HG03558 (cell line): ENCODE measurements around the gene ADCK2.
"Not testable (repeated sequence)": the region's sequence is repeated elsewhere in the genome, so short reads cannot be mapped to it uniquely, and the experiment has no call there.

Experiments used
- ATAC-seq: cut with Tn5 transposase; IDR thresholded peaks from one replicate; pipeline ENCODE4 v1.9.1; 2021; ENCODE audit warnings: moderate number of reproducible peaks; ENCODE audit not compliant: unreplicated experiment; ENCODE audit errors: extremely low read depth

ADCK2 gene, protein sequence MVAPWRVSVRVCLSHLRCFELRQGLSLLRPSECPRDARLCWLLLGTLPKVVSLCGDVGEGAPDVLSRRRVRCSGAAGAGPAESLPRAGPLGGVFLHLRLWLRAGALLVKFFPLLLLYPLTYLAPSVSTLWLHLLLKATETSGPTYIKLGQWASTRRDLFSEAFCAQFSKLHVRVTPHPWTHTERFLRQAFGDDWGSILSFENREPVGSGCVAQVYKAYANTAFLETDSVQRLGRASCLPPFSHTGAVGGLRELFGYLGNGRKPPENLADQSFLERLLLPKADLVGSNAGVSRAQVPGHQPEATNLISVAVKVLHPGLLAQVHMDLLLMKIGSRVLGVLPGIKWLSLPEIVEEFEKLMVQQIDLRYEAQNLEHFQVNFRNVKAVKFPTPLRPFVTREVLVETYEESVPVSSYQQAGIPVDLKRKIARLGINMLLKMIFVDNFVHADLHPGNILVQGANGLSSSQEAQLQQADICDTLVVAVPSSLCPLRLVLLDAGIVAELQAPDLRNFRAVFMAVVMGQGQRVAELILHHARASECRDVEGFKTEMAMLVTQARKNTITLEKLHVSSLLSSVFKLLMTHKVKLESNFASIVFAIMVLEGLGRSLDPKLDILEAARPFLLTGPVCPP

GRCh38 chr7:140672382-140673062 is at the start of gene ADCK2:
TSS of gene ADCK2 (plus strand) at chr7:140672945. CDS start at chr7:140673331, 386 bp downstream.
- no peak for ATAC-seq

- ATAC-seq, result no peak
These were observed 48.8 kb upstream of the ADCK2 start for GRCh38 chr7:140623980-140624379.

DNA sequence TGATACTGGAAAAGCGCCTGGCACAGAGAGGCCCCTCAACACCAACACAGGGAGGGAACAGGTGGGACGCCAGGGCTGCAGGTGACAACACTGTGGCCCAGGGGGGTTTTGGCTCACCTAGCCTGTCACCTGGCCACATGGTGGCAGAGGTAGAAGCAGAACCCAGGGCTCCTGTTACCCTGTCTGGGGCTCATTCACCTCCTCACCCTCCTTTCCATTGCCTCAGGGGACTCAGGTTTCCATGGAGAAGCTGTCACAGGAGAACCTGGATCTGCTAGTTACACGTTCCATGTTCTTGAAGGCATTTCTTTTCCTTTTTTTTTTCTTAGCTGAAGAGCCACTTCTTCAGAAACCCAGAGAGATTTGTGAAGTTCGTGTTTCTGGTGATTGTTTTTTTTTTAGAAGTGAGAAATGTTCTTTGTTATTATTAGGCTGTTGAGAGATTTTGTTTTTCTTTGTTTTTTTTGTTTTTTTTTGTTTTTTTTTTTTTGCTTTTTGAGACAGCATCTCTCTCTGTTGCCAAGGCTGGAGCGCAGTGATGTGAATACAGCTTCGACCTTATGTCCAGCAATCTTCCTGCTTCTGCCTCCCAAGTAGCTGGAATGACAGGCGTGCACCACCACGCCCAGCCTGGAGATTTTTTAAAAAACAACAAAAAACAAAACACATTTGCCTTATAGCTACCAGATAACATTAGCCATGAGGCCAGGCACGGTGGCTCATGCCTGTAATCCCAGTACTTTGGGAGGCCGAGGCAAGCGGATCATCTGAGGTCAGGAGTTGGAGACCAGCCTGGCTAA is 48.2 kb upstream of the ADCK2 start:
- no peak for ATAC-seq

- not testable (repeated sequence) for ATAC-seq
These were observed 47.6 kb upstream of the ADCK2 start for GRCh38 chr7:140625192-140625558.

GRCh38 chr7:140625908-140626868 is 46.6 kb upstream of the ADCK2 start:
- ATAC-seq, result no peak

DNA sequence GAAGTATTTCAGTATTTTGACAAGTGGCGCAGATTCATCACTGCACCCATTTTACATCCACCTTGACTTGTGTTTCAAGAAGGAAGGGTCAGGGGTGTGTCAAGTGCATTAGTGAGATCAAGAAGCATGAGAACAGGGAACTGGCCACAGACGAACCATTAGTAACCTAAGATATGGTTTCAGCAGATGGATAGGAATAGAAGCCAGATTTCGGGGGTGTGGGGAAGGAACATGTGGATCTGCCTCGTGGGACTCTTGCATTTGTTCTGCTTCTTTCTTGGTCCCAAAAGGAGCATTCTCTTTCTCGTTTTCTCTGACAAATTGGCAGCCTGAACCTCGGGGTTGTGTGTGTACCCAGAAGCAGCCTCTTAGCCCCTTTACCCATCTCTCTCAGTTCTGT is 41.7 kb upstream of the ADCK2 start:
- ATAC-seq, result no peak

DNA sequence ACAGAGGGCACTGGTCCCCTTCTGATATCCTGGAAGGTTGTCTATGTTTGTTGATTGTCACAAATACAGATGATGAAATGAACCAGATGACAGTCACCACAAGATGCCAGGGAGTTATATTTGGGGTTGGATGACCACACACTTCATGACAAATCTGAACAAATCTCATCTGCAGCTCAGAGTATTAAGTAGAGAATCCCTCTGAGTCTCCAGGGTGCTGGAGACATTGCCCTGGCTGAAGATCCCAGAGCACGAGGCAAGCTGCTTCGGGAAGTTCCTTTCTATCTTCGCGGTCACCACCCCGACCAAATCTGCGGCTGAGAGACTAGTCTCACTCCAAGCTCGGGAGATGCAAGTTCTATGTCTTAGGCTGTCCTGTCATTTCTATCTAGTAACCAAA is 41.1 kb upstream of the ADCK2 start:
- ATAC-seq, result no peak

DNA sequence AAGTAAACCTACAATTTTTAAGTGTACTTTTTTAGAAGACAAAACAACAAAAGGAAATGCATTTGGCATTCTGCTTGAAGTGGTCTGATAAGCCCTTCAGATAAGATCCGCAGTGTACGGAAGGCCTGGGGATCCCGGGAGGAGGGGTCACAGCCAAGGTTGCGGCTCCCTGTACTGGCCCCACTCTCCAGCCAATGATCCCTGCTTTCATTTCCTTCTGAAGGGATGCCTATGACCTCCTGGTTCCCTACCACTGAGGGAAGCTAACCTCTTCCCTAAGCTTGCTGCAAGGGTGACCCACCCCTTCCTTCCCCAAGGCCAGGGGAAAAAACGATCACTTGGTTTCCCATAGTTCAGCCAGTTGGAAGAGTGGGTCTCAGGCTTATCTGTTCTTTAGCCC is 37.4 kb upstream of the ADCK2 start:
- no peak for ATAC-seq

- ATAC-seq, result no peak
These were observed 36.9 kb upstream of the ADCK2 start for GRCh38 chr7:140635816-140636215.

GRCh38 chr7:140637400-140637799 is 35.3 kb upstream of the ADCK2 start:
- no peak for ATAC-seq

DNA sequence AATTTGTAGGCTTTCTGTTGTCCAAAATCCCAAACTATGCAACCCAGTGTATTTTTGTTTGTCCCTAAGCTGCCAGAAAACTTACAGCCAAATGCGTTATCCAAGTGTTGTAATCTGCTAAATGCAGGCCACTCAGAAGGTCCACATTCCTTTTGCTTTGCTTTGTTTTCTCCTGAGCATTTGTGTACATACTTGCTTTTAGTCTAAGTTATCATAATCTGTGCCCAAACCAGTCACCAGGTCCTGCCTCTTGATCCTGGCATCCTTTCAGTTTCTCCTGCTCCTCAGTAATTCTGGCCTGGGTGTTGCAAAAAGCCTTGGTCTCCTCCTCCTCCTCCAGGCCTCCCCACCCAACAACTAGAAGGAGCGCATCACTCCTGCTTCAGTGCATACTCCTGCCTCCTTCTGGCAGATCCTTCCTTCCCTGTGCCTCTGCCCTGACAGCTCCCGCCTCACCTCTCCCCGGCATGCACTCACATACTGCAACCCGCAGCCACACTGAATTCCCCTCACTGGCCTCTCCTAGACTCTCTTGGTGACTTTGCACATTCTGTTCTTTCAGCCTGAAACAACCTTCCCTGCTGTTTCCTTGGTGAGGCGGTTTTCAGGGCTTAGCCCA is 34.5 kb upstream of the ADCK2 start:
- no peak for ATAC-seq

DNA sequence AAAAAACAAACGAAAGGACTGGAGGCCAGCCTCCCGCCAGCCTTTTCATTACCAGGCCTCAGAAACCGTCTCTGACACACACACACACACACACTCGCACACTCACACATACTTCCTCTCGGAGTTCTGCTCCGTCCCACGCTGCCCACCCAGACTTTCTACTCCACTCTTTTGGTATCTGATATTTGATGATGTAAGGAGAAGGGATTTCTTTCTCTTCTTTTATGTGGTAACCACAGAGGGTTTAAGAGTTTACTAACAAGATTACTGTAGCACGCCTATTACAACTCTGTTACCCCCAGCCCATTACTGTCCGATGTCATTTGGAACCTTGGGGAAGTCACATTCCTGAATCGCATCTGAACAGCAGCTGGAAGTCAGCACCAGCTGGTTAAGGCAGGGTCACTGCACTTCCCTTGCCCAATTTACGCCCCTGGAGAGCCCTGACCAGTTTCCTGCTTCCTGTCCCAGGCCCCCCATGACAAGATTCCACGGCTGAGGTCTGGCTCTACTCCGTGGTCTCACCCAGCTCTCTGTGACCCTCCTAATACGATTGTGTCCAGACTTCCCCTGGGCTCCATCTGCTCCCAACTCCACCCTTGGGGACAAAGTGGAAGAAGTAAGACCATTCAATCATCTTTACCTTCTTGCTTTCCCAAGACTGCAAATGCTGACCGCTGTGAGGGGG is 33.2 kb upstream of the ADCK2 start:
- ATAC-seq, result no peak

- no peak for ATAC-seq
These were observed 32.6 kb upstream of the ADCK2 start for GRCh38 chr7:140640060-140640637.

DNA sequence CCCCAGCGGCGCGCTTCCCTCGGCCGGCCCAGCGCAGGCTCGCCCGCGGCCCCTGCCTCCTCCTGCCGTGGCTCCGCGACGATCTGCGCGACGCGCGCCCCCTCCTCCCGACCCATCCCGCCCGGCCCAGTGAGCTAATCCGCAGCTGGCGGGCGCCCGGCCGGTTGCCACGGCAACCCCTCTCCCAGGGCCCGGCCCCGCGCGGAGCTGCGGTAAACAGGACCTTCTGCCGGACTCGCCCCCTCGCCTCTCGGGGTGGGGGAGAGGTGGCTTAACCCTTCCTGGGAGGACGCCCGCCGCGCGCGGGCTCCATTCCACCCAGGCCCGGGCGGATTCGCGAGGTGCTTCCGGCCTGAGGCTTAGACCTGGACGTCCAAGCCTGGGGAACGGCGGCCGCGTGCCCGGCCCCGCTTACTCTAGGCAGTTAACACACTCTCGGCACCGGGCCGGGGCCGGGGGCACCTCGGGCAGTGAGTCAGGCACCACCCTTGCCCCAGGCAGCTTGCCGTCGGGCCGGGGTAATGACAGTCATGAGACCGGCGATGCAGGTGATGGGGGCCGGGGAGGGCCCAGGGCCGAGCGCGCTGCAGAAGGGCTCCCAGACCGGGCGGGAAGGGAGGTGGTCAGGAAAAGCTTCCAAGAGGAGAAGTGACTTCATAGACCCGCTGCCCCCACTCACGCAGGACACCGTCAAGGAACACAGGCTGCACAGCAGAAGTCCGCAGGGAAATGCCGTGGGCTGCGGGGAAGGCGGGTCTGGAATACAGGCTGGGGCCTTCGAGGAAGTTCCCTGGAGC is 31.8 kb upstream of the ADCK2 start, which contains the start of gene DENND2A:
Gene DENND2A, minus strand, starts transcription at position 87 of the 797 bp plus-strand sequence. CDS start 38,416 bp downstream, outside the sequence.
- no peak for ATAC-seq

DNA sequence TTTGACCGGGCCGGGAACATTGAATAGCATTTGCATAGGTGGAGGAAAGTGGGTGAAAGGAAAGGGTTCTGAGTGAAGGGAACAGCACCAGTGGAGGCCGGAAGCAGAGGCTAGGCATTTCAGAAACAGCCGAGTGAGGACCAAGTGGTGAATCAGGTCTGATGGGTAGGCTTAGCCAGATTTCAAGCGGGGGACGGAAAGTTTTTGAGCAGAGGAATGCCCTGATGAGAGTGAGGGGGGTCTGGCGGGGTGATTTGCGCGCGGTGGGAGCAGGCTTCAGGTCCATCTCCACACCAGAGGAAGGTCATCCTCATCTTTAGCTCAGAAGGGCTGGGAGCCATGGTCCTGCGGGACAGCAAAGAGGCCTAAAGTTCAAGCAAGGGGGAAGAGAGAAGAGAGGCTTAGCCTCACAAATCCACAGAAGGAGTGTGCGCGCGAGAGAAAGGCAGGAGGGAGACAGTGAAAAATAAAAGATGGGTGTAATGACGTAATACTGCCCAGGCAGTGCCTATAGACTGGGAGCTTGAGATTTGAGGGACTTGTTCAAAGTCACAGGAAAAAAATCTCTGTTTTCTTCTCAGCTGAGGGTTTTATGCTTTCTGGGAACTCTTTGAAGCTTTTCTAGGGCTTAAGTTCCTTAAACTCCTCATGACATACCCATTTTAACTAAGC is 31.1 kb upstream of the ADCK2 start:
- ATAC-seq, result no peak

DNA sequence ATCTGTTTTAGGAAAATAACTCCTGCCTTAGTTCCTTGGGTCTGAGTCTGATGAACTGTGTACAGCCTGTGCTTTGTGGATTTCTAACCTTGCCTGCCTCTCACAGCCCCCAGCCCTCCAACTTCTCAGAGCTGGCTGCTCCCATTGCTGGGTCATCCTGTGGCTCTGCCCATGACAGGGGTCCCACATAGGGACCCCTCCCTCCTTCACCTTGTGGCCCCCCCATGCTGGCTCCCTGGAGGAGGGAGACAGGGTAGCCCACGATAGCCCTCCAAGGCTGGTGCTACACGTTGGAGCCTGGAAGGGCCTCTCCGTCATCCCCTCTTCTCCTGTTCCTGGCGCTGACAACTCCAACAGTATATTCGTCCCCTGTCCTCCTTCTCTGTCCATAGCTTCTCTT is 29.3 kb upstream of the ADCK2 start:
- no peak for ATAC-seq

- not testable (repeated sequence) for ATAC-seq
These were observed 28.0 kb upstream of the ADCK2 start for GRCh38 chr7:140644761-140645160.
